GM19467 (cell line): ENCODE results near the gene CNGA3.

Source experiments
- ATAC-seq: cut with Tn5 transposase; IDR thresholded peaks from one replicate; pipeline ENCODE4 v1.9.1; 2021; ENCODE audit warnings: mild to moderate bottlenecking, moderate library complexity; ENCODE audit not compliant: unreplicated experiment

Gene CNGA3

GRCh38 chr2:98438190-98439133, 92.2 kb downstream of the CNGA3 start:
- ATAC-seq, result no peak

GRCh38 chr2:98441706-98442450, 95.6 kb downstream of the CNGA3 start:
- ATAC-seq, result no peak

GRCh38 chr2:98442488-98442887, 96.2 kb downstream of the CNGA3 start:
- no peak for ATAC-seq

GRCh38 chr2:98444436-98445176, 98.3 kb downstream of the CNGA3 start, which contains the start of gene INPP4A:
Gene INPP4A, plus strand, starts transcription at chr2:98444858. Its CDS starts 75,191 bp downstream, at chr2:98520049.
- ATAC-seq, result peak; percentile 66

- ATAC-seq, result peak; percentile 34
Measured at GRCh38 chr2:98445177-98445682, 99.0 kb downstream of the CNGA3 start.

- ATAC-seq, result no peak
Measured at GRCh38 chr2:98445683-98446581, 99.7 kb downstream of the CNGA3 start.

- ATAC-seq, result no peak
Measured at GRCh38 chr2:98446850-98447249, 100.6 kb downstream of the CNGA3 start.
